ENCODE results near the gene VWDE.
"Not testable (repeated sequence)": the region's sequence is repeated elsewhere in the genome, so short reads cannot be mapped to it uniquely, and the experiment has no call there.

VWDE gene

GRCh38 chr7:12401538-12402364, 1.9 kb downstream of the VWDE start:
- no peak for DNase-seq (ENCODE audit: low read depth)

- DNase-seq (ENCODE audit: low read depth) = no peak
Observed at GRCh38 chr7:12398186-12398585, 5.5 kb downstream of the VWDE start.

- DNase-seq (ENCODE audit: low read depth) = no peak
Observed at GRCh38 chr7:12397671-12398070, 6.0 kb downstream of the VWDE start.

GRCh38 chr7:12396670-12397069, 7.0 kb downstream of the VWDE start:
- not testable (repeated sequence) for DNase-seq (ENCODE audit: low read depth)

- no peak for DNase-seq (ENCODE audit: low read depth)
Observed at GRCh38 chr7:12391922-12392615, 11.6 kb downstream of the VWDE start.

GRCh38 chr7:12389089-12389700, 14.5 kb downstream of the VWDE start:
- DNase-seq (ENCODE audit: low read depth) = peak; percentile 20

GRCh38 chr7:12386313-12386740, 17.3 kb downstream of the VWDE start:
- no peak for DNase-seq (ENCODE audit: low read depth)

GRCh38 chr7:12385364-12385786, 18.3 kb downstream of the VWDE start:
- no peak for DNase-seq (ENCODE audit: low read depth)

- no peak for DNase-seq (ENCODE audit: low read depth)
Observed at GRCh38 chr7:12383377-12383776, 20.3 kb downstream of the VWDE start.

GRCh38 chr7:12378389-12378788, 25.3 kb downstream of the VWDE start:
- DNase-seq (ENCODE audit: low read depth) = no peak

- DNase-seq (ENCODE audit: low read depth) = no peak
Observed at GRCh38 chr7:12377406-12377805, 26.3 kb downstream of the VWDE start.

- DNase-seq (ENCODE audit: low read depth) = no peak
Observed at GRCh38 chr7:12373580-12374263, 29.9 kb downstream of the VWDE start.

GRCh38 chr7:12370249-12370648, 33.4 kb downstream of the VWDE start:
- DNase-seq (ENCODE audit: low read depth) = no peak

- no peak for DNase-seq (ENCODE audit: low read depth)
Observed at GRCh38 chr7:12369756-12370155, 33.9 kb downstream of the VWDE start.

GRCh38 chr7:12369072-12369471, 34.6 kb downstream of the VWDE start:
- no peak for DNase-seq (ENCODE audit: low read depth)

- no peak for DNase-seq (ENCODE audit: low read depth)
Observed at GRCh38 chr7:12360948-12361347, 42.7 kb downstream of the VWDE start.

- no peak for DNase-seq (ENCODE audit: low read depth)
Observed at GRCh38 chr7:12358694-12359093, 45.0 kb downstream of the VWDE start.

GRCh38 chr7:12357508-12357907, 46.2 kb downstream of the VWDE start:
- no peak for DNase-seq (ENCODE audit: low read depth)

GRCh38 chr7:12351843-12352242, 51.8 kb downstream of the VWDE start:
- no peak for DNase-seq (ENCODE audit: low read depth)

GRCh38 chr7:12350971-12351370, 52.7 kb downstream of the VWDE start:
- DNase-seq (ENCODE audit: low read depth) = no peak

GRCh38 chr7:12337095-12337494, 66.6 kb downstream of the VWDE start:
- DNase-seq (ENCODE audit: low read depth) = no peak
